Natural killer cell (primary cell): Measurements from ENCODE around the gene RNF148. TPM values are rescaled to one million over a fixed set of nuclear protein-coding genes. Genes with fewer than 3 reads are reported as not detected.

Experiments used
- ATAC-seq, 3 donors: fragments of 150-1000 bp in 2 of 3; fragments of 200-7000 bp in 1 of 3; cut with Tn5 transposase; 1 replicate in 1 of 3; 2 replicates in 2 of 3; pipeline ENCODE4 v1.10.0; 2021; ENCODE audit warnings: mild to moderate bottlenecking in 2 of 3, moderate library complexity in 2 of 3
- DNase-seq, 2 donors: peaks; one replicate each; pipeline versions ENCODE4 v3.0.0 to v3.0.0-alpha.2; 2013 to 2021; ENCODE audit warnings: mixed read lengths in 1 of 2
- H3K27ac ChIP-seq: one replicate; pipeline ENCODE4 v1.5.1; 2013; ENCODE audit warnings: mild to moderate bottlenecking, low read length
- H3K27me3 ChIP-seq: one replicate; pipeline ENCODE4 v1.6.1; 2013; ENCODE audit warnings: low read length; ENCODE audit not compliant: control insufficient read depth, insufficient read depth
- H3K36me3 ChIP-seq: one replicate; pipeline ENCODE4 v1.6.1; 2013; ENCODE audit warnings: low read length; ENCODE audit not compliant: control insufficient read depth, insufficient read depth
- H3K4me1 ChIP-seq: one replicate; pipeline ENCODE4 v1.6.1; 2013; ENCODE audit warnings: low read length; ENCODE audit not compliant: control insufficient read depth, insufficient read depth
- H3K4me3 ChIP-seq: one replicate; pipeline ENCODE4 v1.5.1; 2013; ENCODE audit warnings: low read length
- H3K9me3 ChIP-seq: one replicate; pipeline ENCODE4 v1.6.1; 2013; ENCODE audit warnings: low read length; ENCODE audit not compliant: control insufficient read depth, insufficient read depth
- H3K27ac Mint-ChIP-seq, 2 donors: one replicate each; pipeline ENCODE4 v1.8.0; 2022; ENCODE audit warnings: mild to moderate bottlenecking in 2 of 2, mixed read lengths in 2 of 2, moderate library complexity in 1 of 2
- H3K27me3 Mint-ChIP-seq, 2 donors: one replicate each; pipeline ENCODE4 v1.8.0; 2022; ENCODE audit warnings: low read depth in 2 of 2, mixed read lengths in 2 of 2
- H3K36me3 Mint-ChIP-seq: one replicate; pipeline ENCODE4 v1.8.0; 2022; ENCODE audit warnings: mixed read lengths
- H3K4me1 Mint-ChIP-seq, 2 donors: one replicate each; pipeline ENCODE4 v1.8.0; 2022; ENCODE audit warnings: mixed read lengths in 2 of 2
- H3K4me3 Mint-ChIP-seq: one replicate; pipeline ENCODE4 v1.8.0; 2022; ENCODE audit warnings: mild to moderate bottlenecking, moderate library complexity, mixed read lengths
- H3K9me3 Mint-ChIP-seq, 2 donors: one replicate each; pipeline ENCODE4 v1.8.0; 2022; ENCODE audit warnings: mixed read lengths in 2 of 2
- CTCF ChIP-seq: fragments of 200-600 bp; IDR thresholded peaks from one replicate; pipeline ENCODE4 v1.8.0; 2022; ENCODE audit warnings: antibody characterized with exemption
- whole genome bisulfite sequencing: methylation state at CpG from one replicate; pipeline ENCODE4 v1.1.7; 2013; ENCODE audit warnings: missing lambda C conversion rate; ENCODE audit not compliant: insufficient coverage; 5-methylcytosine and 5-hydroxymethylcytosine counted together
- intact Hi-C: fragments of 100-400 bp; cut with micrococcal nuclease; formaldehyde crosslinking; loops from one replicate; pipeline ENCODE4 v1.14.2; 2022
- total RNA-seq, 4 donors: library from RNA; stranded (reverse); fragments of 120-200 nt in 1 of 4; gene quantifications; one replicate each; pipeline versions ENCODE4 v1.2.3 to v1.2.4, GENCODE V29; 2013 to 2022

RNF148 gene
- total RNA-seq, 3 donors from 2014 or later (not counting 1 experiment from before 2014, with no cell fraction given): not detected

DNA sequence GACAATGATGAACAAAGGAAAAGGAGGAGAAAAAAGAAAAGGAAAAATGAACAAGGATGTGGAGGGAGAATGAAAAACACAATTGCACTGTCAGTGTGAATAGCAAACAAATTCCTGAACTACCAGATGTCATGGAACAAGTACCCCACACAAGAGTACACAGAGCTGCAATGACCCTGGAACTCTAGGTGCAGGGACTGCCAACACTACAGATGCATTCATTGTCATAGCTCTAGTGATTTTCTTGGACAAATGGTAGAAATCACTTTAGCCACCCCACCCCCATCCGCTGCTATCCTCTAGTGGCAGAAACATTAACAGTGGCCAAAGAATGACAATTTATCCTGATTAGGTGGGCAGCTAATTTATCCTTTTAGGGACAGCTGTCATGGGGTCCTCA, 6.9 kb downstream of the RNF148 start:
- Mint-ChIP-seq H3K4me1 (no peaks in the 10 kb centered on the region), H3K27me3 (no peaks in the 10 kb centered on the region), H3K9me3 (peaks cover 10 to 24% of the 10 kb centered on the region in 2 donors), H3K36me3 (peaks cover 6% of the 10 kb centered on the region), H3K27ac (no peak overlapping the region), H3K4me3 (no peak overlapping the region)
- intact Hi-C loops: no loop called here
- H3K27me3 ChIP-seq: no peaks in the 10 kb centered on the region
- no peaks in the 10 kb centered on the region for H3K36me3 ChIP-seq
- DNase-seq (no peak), ATAC-seq (no peak)
- no peak overlapping the region for H3K27ac ChIP-seq
- H3K4me3 ChIP-seq: no peak overlapping the region
- WGBS: 100% methylated on average over 1 of the region's 1 CpG
- no peak for TF ChIP-seq CTCF
- peaks cover 6% of the 10 kb centered on the region for H3K9me3 ChIP-seq
- H3K4me1 ChIP-seq: no peaks in the 10 kb centered on the region

GRCh38 chr7:122694697-122695096, 8.0 kb downstream of the RNF148 start:
- Histone ChIP-seq H3K4me3 (no peak overlapping the region), H3K36me3 (no peaks in the 10 kb centered on the region), H3K9me3 (peaks cover 6% of the 10 kb centered on the region), H3K4me1 (no peaks in the 10 kb centered on the region), H3K27me3 (no peaks in the 10 kb centered on the region), H3K27ac (no peak overlapping the region)
- H3K4me1 Mint-ChIP-seq: no peaks in the 10 kb centered on the region
- H3K27me3 Mint-ChIP-seq: no peaks in the 10 kb centered on the region
- ATAC-seq (no peak), DNase-seq (no peak)
- intact Hi-C loops: no loop called here
- no peak for TF ChIP-seq CTCF
- H3K27ac Mint-ChIP-seq: no peak overlapping the region
- H3K4me3 Mint-ChIP-seq: no peak overlapping the region
- WGBS: 100% methylated on average over 1 of the region's 2 CpGs
- H3K9me3 Mint-ChIP-seq: peaks cover 10 to 22% of the 10 kb centered on the region in 2 donors
- H3K36me3 Mint-ChIP-seq: peaks cover 6% of the 10 kb centered on the region

GRCh38 chr7:122692769-122693309, 9.9 kb downstream of the RNF148 start:
- Histone ChIP-seq H3K4me1 (no peaks in the 10 kb centered on the region), H3K36me3 (no peaks in the 10 kb centered on the region), H3K27me3 (no peaks in the 10 kb centered on the region), H3K9me3 (peaks cover 6% of the 10 kb centered on the region), H3K4me3 (no peak overlapping the region), H3K27ac (no peak overlapping the region)
- DNase-seq: no peak
- TF ChIP-seq CTCF: no peak
- Mint-ChIP-seq H3K4me1 (no peaks in the 10 kb centered on the region), H3K27me3 (no peaks in the 10 kb centered on the region), H3K36me3 (peaks cover 6% of the 10 kb centered on the region), H3K4me3 (no peak overlapping the region), H3K27ac (no peak overlapping the region), H3K9me3 (peaks cover 8 to 13% of the 10 kb centered on the region in 2 donors)
- ATAC-seq: no peak
- 87% methylated on average over 3 of the region's 3 CpGs for WGBS
- intact Hi-C loops: no loop called here

- TF ChIP-seq CTCF: no peak
Observed at GRCh38 chr7:122691569-122692235, 11.0 kb downstream of the RNF148 start.

More at GRCh38 chr7:122691569-122692235, 11.0 kb downstream of the RNF148 start:
- DNase-seq (no peak), ATAC-seq (no peak)
- Mint-ChIP-seq H3K27me3 (no peaks in the 10 kb centered on the region), H3K4me3 (no peak overlapping the region), H3K4me1 (no peaks in the 10 kb centered on the region), H3K36me3 (peaks cover 6% of the 10 kb centered on the region), H3K9me3 (peaks cover 8 to 13% of the 10 kb centered on the region in 2 donors), H3K27ac (no peak overlapping the region)
- Histone ChIP-seq H3K4me3 (no peak overlapping the region), H3K4me1 (no peaks in the 10 kb centered on the region), H3K9me3 (peaks cover 6% of the 10 kb centered on the region), H3K27ac (no peak overlapping the region), H3K27me3 (no peaks in the 10 kb centered on the region), H3K36me3 (no peaks in the 10 kb centered on the region)
- 83% methylated on average over 14 of the region's 14 CpGs for WGBS
- intact Hi-C loops: no loop called here
